PFSK-1 (cell line): ENCODE measurements around the gene SNRPN. TPM values are rescaled to one million over a fixed set of nuclear protein-coding genes. Genes with fewer than 3 reads are reported as not detected.

Experiments used
- FOXP2 ChIP-seq: optimal IDR thresholded peaks from 2 replicates; pipeline ENCODE3; 2011; ENCODE audit warnings: borderline replicate concordance, control low read depth, inconsistent platforms; ENCODE audit not compliant: insufficient read depth; ENCODE audit errors: extremely low read length, extremely low read depth
- POLR2AphosphoS5 ChIP-seq: IDR thresholded peaks from 2 replicates; pipeline ENCODE4 v1.6.1; 2012; ENCODE audit warnings: low read depth, mild to moderate bottlenecking, control low read depth, low read length, moderate library complexity
- SIN3A ChIP-seq: IDR thresholded peaks from 2 replicates; pipeline ENCODE4 v1.6.1; 2012; ENCODE audit warnings: mild to moderate bottlenecking, low read length, moderate library complexity, borderline replicate concordance; ENCODE audit not compliant: insufficient read depth
- TAF1 ChIP-seq: IDR thresholded peaks from 2 replicates; pipeline ENCODE4 v1.6.1; 2012; ENCODE audit warnings: low read length, control low read depth, borderline replicate concordance; ENCODE audit not compliant: insufficient read depth
- polyA plus RNA-seq: library from polyadenylated mRNA; unstranded; fragments of >200 nt; gene quantifications from one replicate; pipeline ENCODE4 v1.2.1, GENCODE V29; 2012; ENCODE audit warnings: low read depth, missing spikeins; ENCODE audit not compliant: insufficient read length
- TF ChIP-seq, protein P1 (sequence below), 2 experiments: IDR thresholded peaks; 2 replicates each; pipeline versions ENCODE4 v1.6.1 to v1.8.0; 2011 to 2012; ENCODE audit warnings: low read depth in 2 of 2, low read length in 2 of 2, control low read depth in 1 of 2, inconsistent platforms in 1 of 2, mild to moderate bottlenecking in 1 of 2, moderate library complexity in 1 of 2; ENCODE audit not compliant: insufficient read depth in 1 of 2

SNRPN gene
- 170 TPM for polyA plus RNA-seq

DNA sequence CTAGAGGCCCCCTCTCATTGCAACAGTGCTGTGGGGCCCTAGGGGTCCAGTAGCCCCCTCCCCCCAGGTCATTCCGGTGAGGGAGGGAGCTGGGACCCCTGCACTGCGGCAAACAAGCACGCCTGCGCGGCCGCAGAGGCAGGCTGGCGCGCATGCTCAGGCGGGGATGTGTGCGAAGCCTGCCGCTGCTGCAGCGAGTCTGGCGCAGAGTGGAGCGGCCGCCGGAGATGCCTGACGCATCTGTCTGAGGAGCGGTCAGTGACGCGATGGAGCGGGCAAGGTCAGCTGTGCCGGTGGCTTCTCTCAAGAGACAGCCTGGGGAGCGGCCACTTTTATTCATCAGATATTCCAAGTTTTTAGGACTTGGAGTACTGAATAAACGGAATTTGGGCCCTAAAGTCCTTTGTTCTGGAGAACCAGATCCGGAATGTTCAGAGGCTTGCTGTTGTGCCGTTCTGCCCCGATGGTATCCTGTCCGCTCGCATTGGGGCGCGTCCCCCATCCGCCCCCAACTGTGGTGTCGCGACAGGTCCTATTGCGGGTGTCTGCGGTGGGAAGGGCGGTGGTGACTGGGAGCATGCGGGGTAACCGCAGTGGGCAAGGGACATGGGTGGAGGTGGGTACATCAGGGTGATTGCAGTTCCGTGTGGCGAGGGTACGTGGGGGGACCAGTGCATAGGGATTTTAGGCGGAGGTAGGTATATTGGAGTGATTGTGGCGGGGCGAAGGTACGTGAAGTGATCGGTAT lies at the start of gene SNRPN, which contains the start of gene SNURF:
TSS of gene SNRPN (plus strand) at position 205 of the 748 bp plus-strand sequence. CDS start 19,467 bp downstream, outside the sequence.
TSS of gene SNURF (plus strand) at position 205 of the 748 bp plus-strand sequence. CDS start at position 267, 62 bp downstream.
- TF ChIP-seq POLR2AphosphoS5 (peak; percentile 71), TAF1 (peak; percentile 60; the same call in 1 of the 2 replicates), FOXP2 (peak; percentile 65), SIN3A (no peak)
- TF ChIP-seq, protein P1, sequence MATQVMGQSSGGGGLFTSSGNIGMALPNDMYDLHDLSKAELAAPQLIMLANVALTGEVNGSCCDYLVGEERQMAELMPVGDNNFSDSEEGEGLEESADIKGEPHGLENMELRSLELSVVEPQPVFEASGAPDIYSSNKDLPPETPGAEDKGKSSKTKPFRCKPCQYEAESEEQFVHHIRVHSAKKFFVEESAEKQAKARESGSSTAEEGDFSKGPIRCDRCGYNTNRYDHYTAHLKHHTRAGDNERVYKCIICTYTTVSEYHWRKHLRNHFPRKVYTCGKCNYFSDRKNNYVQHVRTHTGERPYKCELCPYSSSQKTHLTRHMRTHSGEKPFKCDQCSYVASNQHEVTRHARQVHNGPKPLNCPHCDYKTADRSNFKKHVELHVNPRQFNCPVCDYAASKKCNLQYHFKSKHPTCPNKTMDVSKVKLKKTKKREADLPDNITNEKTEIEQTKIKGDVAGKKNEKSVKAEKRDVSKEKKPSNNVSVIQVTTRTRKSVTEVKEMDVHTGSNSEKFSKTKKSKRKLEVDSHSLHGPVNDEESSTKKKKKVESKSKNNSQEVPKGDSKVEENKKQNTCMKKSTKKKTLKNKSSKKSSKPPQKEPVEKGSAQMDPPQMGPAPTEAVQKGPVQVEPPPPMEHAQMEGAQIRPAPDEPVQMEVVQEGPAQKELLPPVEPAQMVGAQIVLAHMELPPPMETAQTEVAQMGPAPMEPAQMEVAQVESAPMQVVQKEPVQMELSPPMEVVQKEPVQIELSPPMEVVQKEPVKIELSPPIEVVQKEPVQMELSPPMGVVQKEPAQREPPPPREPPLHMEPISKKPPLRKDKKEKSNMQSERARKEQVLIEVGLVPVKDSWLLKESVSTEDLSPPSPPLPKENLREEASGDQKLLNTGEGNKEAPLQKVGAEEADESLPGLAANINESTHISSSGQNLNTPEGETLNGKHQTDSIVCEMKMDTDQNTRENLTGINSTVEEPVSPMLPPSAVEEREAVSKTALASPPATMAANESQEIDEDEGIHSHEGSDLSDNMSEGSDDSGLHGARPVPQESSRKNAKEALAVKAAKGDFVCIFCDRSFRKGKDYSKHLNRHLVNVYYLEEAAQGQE (IDR thresholded peaks at IDR 0.05; ENCODE audit: insufficient read depth in 1 of 2, low read depth in 2 of 2, low read length in 2 of 2): no peak

DNA sequence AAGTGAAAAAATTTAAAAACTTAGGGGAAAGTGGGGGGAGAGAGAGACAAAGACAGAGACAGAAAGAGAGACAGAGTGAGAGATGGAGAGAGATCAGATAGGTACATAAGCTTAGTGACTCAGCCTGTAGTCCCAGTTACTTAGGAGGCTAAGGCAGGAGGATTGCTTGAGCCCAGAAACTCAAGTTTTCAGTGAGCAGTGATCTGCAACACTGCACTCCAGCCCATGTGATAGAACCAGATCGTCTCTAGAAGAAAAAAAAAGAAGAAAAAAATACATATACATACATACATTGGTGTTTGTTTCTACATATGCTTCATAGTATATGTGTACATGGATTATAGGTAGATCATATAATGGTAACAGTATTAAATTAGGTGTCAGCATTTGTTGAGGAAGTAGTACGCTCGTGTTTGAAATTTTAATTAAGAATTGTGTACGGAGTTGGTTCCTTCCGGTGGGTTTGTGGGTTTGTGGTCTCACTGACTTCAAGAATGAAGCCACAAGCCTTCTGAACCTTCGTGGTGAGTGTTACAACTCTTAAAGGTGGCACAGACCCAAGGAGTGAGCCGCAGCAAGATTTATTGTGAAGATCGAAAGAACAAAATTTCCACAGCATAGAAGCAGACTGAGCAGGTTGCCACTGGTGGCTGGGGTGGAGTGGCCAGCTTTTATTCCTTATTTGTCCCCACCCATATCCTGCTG lies 38.3 kb upstream of the SNRPN start:
- TF ChIP-seq SIN3A: no peak
- no peak for TF ChIP-seq POLR2AphosphoS5
- no peak for TF ChIP-seq FOXP2
- TF ChIP-seq TAF1: no peak
- TF ChIP-seq, protein P1 (IDR thresholded peaks at IDR 0.05; ENCODE audit: insufficient read depth in 1 of 2, low read depth in 2 of 2, low read length in 2 of 2): no peak

DNA sequence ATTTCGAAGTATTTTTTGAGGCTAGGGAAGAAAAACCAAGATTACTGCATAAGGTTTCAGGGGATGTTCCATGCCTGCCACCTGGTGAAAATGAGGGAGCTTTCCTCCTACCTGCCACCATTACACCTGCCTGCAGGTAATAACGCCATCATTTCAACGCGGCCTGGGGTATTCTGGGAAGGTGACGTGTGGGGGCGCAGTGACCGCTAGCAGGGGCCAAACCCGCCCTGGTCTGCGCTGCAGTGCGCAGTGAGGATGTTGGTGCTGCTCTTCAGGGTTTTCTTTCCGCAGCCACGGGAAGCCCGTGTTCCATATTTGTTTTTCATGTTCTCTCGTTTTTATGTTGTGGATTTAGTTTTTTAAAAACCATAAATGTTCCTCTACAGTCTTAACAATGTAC lies 37.4 kb upstream of the SNRPN start:
- TF ChIP-seq TAF1 (no peak), SIN3A (no peak), POLR2AphosphoS5 (no peak), FOXP2 (no peak)
- TF ChIP-seq, protein P1 (IDR thresholded peaks at IDR 0.05; ENCODE audit: insufficient read depth in 1 of 2, low read depth in 2 of 2, low read length in 2 of 2): no peak

DNA sequence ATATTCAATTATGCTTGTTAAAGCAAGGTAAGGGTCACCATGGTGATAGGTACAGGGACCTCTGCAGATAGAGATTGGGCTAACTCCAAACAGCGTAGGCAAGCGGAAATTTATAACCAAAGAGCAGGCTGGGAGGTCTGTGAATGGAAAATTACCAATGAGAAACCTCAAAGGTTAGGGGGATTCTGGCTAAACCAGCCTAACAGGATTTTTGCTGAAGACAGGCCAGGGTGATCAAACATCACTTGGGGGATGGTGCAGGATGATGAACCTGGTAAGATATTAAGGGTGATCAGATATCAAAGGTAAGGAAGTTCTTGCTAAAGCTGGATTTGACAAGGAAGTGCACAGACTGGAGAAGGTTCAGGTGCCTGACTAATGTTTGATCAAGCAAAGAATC lies 35.3 kb upstream of the SNRPN start:
- TF ChIP-seq FOXP2: no peak
- TF ChIP-seq, protein P1 (IDR thresholded peaks at IDR 0.05; ENCODE audit: insufficient read depth in 1 of 2, low read depth in 2 of 2, low read length in 2 of 2): no peak
- TF ChIP-seq POLR2AphosphoS5: no peak
- no peak for TF ChIP-seq SIN3A
- TF ChIP-seq TAF1: no peak
